C4-2B (cell line): Measurements from ENCODE around the gene KCTD8.

Experiments
- CTCF ChIP-seq: fragments of 450-650 bp; conservative IDR thresholded peaks from 2 replicates; pipeline ENCODE4 v1.5.1; 2017; ENCODE audit warnings: mild to moderate bottlenecking
- ZFX ChIP-seq: fragments of 450-650 bp; IDR thresholded peaks from 2 replicates; pipeline ENCODE4 v1.6.1; 2017

GRCh38 chr4:44256414-44256813 lies 192.2 kb downstream of the KCTD8 start:
- TF ChIP-seq CTCF (no peak), ZFX (no peak)
